GM21619 (cell line): ENCODE results near the gene CEND1.

Experiments
- ATAC-seq: cut with Tn5 transposase; IDR thresholded peaks from one replicate; pipeline ENCODE4 v1.9.1; 2021; ENCODE audit not compliant: unreplicated experiment

Gene CEND1

GRCh38 chr11:796565-797295 lies 6.8 kb upstream of the CEND1 start:
- no peak for ATAC-seq

GRCh38 chr11:795634-796564 lies 6.0 kb upstream of the CEND1 start:
- ATAC-seq, result peak; percentile 16

DNA sequence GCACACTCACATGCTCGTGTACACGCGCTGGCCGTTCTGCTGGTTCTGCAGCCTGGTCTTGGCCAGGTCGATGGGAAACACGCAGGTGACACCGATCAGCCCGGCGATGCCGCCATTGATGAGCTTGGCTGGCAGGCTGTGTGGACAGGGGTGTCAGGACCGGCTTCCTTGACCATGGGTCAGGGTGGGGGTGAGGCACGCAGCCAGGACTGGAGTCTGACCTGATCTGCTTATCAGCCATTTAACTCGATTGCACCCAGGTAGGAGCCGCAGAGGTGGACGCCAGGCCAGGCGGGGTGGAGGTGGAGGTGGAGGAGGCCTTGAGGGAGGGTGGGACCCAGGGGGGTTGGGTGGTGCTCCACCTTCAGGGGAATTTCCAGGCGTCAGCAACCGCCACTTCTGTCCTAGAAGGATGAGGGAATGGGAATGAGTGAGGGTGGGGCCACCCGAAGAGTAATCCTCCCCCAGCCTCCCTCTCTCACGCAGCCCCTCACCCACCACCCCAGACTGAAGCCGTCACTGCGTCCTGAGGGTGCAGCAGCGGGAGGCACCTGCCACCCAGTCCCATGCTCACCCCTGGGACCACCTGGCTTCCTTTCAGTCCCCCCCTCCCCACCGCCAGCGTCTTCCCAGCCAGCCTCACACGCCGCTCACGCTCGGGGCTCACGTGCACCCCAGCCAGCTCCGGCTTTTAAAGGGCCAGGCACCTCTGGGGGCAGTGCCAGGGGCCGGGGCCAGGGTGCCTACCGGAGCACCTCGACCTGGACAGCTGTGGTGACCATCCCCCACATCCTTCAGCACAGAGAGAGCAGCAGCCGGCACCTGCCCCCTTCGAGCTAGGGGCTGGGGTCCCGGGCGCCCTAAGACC lies 5.1 kb upstream of the CEND1 start:
- ATAC-seq, result no peak

DNA sequence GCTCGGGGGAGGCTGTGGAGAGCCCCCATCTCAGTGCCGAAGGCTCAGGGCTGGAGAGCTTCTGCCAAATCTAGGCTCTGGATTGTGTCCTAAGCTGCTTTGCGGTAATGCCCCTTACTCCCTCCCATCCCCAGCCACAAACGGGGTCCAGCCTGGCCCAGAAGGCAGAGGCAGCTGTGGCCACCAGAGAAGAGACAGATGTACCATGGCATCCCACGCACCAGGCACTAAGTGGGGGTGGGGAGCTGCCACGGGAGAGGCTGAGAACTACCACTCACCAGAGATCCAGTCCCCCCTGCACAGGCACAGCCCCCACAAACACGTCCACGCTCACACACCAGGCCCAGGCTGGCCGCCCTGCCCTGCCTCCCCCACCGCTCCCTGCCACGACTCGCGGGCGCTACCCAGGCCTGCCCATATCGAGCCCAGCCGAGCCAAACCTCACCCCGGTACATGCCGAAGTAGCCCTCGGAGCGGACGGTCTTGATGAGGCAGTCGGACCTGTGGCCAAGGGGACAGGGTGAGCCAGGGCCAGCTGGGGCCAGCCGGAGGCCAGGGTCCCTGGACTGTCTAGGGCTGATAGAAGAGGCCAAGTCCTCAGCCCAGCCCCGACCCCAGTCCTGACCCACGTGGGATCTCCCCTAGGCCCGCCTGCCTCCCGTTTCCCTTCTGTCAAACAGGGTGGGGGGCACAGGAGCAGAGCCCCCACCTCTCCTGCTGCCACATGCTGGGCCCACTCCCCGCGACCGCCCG lies 4.3 kb upstream of the CEND1 start:
- ATAC-seq, result no peak

DNA sequence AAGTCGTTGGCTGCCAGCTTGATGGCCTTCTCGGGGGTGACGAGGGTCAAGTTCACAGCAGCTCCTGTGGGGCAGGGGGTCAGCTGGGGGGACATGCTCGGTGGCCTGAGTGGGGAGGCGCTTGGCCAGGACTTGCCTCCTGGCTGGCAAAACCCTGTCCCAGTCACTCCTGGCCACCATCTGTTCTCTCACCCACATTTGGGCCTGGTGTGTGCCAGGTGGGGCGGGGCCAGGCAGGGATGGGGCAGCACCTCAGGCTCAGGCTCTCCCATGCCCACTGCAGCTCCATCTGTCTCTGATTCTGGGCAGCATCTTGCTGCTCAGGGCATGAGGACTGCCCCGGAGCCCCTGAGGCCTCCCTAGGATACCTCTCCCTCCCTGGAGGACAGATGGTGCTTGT lies 3.7 kb upstream of the CEND1 start:
- ATAC-seq, result no peak

GRCh38 chr11:792873-793272 lies 3.0 kb upstream of the CEND1 start:
- ATAC-seq, result no peak

GRCh38 chr11:792535-792821 lies 2.6 kb upstream of the CEND1 start:
- no peak for ATAC-seq

DNA sequence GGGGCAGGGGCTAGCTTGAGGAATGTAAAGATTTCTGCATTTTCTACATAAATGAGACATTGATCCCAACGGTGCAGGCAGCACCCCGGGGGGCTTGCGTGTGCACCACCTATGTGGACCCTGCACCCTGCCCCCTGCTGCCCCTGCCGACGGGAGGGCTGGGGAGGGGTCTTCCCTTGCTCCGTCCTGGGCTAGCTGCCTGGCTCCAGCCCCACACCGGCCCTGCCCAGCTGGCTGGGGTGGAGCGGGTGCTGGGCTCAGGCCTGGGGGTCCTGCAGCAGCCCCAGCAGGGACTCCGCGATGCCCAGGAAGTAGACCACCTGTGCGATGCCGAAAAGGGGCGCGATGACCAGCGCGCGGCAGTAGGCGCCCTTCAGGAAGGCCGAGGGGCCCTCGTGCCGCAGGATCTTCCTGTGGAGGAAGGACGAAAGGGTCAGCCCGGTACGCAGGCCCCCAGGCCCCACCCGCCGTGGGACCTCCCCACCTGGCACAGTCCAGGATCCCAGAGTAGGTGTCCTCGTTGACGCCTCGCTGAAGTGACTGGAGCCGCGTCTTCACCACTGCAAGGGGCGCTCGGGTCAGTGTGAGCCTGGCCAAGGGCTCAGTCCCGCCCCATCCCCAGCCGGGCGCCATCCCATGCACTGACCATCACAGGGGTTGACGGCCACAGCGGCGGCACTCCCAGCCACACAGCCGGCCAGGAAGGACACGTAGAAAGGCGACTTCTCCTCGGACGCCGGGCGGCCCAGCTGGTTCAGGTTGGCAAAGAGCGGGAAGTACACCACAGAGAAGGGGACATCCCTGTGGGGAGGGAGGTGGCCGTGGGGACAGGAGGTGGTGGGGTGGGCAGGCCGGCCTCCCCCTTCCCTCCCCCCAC lies 2.0 kb upstream of the CEND1 start:
- ATAC-seq, result no peak

DNA sequence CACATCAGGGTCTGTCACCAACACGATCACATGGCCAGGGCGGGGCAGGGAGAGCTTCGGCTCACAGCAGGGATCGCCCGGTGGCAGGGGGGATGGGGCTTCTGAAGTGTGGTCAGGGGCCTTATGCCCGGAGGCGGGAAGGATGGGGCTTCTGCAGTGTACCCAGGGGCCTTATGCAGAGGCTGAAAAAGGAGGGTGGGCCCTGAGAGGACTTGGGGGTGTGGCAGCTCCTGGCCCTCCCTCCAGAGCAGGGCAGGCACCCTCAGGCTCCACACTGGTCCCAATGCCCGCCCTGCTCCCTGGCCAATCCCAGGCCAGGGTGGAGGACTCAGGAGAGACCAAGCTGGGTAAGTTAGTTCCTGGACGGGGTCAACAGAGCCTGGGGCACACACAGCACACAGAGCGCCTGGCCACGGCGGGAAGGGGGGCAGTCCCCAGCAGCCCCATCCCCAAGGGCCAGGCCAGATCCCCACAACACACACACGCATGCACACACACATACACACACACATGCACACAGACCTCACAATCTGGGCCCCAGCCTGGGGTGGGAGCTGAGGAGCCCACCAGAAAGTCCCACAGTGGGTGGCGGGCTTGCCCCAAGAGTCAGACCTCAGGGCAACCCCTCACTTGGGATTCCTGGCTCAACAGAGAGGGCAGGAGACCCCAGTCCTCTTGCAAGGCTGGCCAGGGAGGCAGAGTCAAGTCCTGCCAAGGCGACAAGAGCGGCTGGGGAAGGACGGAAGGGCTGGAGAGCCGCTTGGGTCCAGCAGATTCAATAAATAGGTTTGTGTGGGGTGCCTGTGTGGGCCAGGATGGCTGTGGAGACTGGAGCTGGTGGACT lies 1.1 kb upstream of the CEND1 start:
- ATAC-seq, result no peak

- no peak for ATAC-seq
Measured at GRCh38 chr11:788953-789940, 643 bp downstream of the CEND1 start.

GRCh38 chr11:788009-788640 lies 1.8 kb downstream of the CEND1 start:
- ATAC-seq, result no peak

GRCh38 chr11:787084-787675 lies 2.7 kb downstream of the CEND1 start:
- ATAC-seq, result no peak

DNA sequence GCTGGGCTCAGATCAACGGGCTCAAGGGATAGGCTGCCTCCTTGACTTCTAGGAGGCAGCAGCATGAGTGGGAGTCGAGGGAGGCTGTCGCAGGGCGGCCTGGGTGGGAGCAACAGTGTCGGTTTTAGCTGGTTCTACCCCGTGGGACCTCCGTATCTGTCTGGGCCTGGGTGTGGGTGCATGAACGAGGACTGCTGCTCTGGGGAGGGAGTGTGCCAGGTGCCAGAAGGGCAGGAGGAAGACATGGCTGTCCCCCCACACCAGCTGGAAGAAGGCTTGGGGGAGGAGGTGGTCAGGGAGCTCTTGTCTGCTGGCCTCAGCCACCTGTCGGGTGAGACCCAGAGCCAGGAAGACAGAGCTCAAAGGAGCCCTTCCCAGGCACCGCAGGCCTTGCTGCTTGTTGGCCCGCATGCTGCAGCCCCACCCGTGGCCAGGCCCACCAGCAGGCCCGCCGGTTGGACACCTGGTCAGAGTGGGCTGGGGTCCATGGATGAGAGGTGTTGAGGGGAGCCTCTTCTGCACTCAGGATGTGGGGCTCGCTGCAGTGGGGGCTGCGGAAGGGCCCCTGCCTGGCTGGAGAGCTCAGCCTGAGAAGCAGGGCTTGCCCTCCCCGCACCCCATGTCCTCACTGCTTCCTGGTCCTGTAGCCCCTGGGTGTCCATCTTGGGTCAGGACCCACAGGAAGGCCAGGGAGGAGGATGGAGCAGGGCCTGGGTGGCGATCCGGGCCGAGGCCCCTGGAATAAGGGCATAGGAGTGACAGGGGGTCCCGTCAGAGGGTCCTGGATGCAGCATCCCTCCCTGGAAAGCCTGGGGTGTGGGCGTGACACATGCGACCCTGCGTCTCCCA lies 3.4 kb downstream of the CEND1 start:
- no peak for ATAC-seq

DNA sequence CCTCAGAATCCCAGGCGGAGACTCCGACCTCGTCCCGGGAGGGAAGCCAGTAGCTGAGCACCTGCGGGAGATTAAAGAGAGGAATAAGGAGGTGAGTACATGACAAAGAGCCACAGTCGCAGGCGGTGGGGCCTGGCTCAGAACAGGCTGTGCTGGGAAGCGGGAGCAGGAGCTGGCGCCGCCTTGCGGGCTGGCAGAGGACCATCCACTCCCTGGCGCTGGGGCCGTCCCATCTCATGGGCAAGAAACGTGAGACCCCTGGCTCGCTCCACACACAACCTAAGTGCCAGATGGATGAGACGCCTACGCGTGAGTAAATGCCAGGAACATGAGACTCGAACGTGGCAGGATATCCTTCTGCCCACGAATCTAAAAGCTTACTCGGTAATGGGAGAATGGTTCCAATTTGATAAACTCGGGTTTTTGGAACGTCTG lies 6.3 kb downstream of the CEND1 start:
- no peak for ATAC-seq

- ATAC-seq, result no peak
Measured at GRCh38 chr11:782264-783174, 7.4 kb downstream of the CEND1 start.
